ENCODE results near the gene A2ML1. TPM values are rescaled to one million over a fixed set of nuclear protein-coding genes. Genes with fewer than 3 reads are reported as not detected.

The A2ML1 gene
- polyA plus RNA-seq, 3 donors: 0.08 to 0.12 (median 0.09) TPM

DNA sequence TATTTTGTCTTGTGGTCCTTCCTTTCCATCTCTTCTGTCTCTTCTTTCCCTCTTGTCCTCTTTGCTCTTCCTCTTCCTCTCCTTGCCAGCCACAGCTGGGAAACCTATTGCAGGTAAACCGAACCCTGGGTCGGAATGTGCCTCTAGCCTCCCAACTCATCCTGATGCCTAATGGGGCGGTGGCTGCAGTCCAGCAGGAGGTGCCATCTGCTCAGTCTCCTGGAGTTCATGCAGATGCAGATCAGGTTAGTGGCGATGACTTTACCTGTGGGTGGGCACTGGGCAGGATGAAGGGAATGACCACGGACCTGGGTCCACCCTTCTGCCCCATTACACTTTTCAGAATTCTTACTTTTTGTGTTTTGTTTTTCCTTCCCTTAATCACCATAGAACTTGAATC is 100.1 kb downstream of the A2ML1 start:
- no peak for DNase-seq (ENCODE audit: extremely low read depth in 1 of 11, low read depth in 9 of 11, low spot score in 4 of 11)

Other genes with a start within 250 kb of the A2ML1 start
- under 1 TPM; 0.44 to 0.61 (median 0.55) TPM for gene AICDA, start 209.8 kb upstream of the A2ML1 start, polyA plus RNA-seq (ENCODE audit: insufficient read length in 3 of 3)
- 1 to 10 TPM in 1 of 3 donors, under 1 TPM in 2; 0.24 to 6.1 (median 0.64) TPM for gene MFAP5, start 159.8 kb upstream of the A2ML1 start, polyA plus RNA-seq (ENCODE audit: insufficient read length in 3 of 3)
- 100 to 1,000 TPM in 2 of 3 donors, 10 to 100 TPM in 1; 95.3 to 139 (median 108) TPM for gene RIMKLB, start 124.6 kb upstream of the A2ML1 start, polyA plus RNA-seq (ENCODE audit: insufficient read length in 3 of 3)
- 100 to 1,000 TPM in 1 of 3 donors, 10 to 100 TPM in 2; 71.1 to 103 (median 73.3) TPM for gene PHC1, start 91.9 kb downstream of the A2ML1 start, polyA plus RNA-seq (ENCODE audit: insufficient read length in 3 of 3)
- 100 to 1,000 TPM; 201 to 216 (median 205) TPM for gene M6PR, start 127.0 kb downstream of the A2ML1 start, polyA plus RNA-seq (ENCODE audit: insufficient read length in 3 of 3)
- 1 to 10 TPM; 1.8 to 3.6 (median 1.9) TPM for gene KLRG1, start 166.9 kb downstream of the A2ML1 start, polyA plus RNA-seq (ENCODE audit: insufficient read length in 3 of 3)

Measured in renal cortex interstitium (tissue), 11 donors.